Large intestine (tissue), 3 donors: ENCODE results near the gene TGFB3. TPM values are rescaled to one million over a fixed set of nuclear protein-coding genes. Genes with fewer than 3 reads are reported as not detected.
"Not testable (repeated sequence)": the region's sequence is repeated elsewhere in the genome, so short reads cannot be mapped to it uniquely, and the experiment has no call there.

ENCODE experiments used
- DNase-seq, 2 donors: peaks; one replicate each; pipeline versions ENCODE4 v3.0.0 to v3.0.0-alpha.2; 2013
- H3K27ac ChIP-seq: one replicate; pipeline ENCODE4 v1.5.1; 2013; ENCODE audit warnings: low read length
- H3K27me3 ChIP-seq: 2 replicates; pipeline ENCODE4 v1.6.1; 2013; ENCODE audit warnings: low read length; ENCODE audit not compliant: control insufficient read depth, insufficient read depth
- H3K36me3 ChIP-seq: 2 replicates; pipeline ENCODE4 v1.6.1; 2013; ENCODE audit warnings: low read length; ENCODE audit not compliant: control insufficient read depth, insufficient read depth
- H3K4me1 ChIP-seq: one replicate; pipeline ENCODE4 v1.6.1; 2013; ENCODE audit warnings: low read length; ENCODE audit not compliant: control insufficient read depth, insufficient read depth
- H3K4me3 ChIP-seq: one replicate; pipeline ENCODE4 v1.5.1; 2013; ENCODE audit warnings: low read length
- H3K9me3 ChIP-seq: one replicate; pipeline ENCODE4 v1.6.1; 2013; ENCODE audit warnings: mild to moderate bottlenecking, low read depth, low read length, moderate library complexity; ENCODE audit not compliant: control insufficient read depth
- WGBS: methylation state at CpG from one replicate; pipeline ENCODE4 v1.1.5; 2013; ENCODE audit warnings: low lambda C conversion rate; ENCODE audit not compliant: insufficient coverage; 5-methylcytosine and 5-hydroxymethylcytosine counted together
- polyA plus RNA-seq: library from polyadenylated mRNA; unstranded; fragments of 120-200 nt; gene quantifications from one replicate; pipeline ENCODE4 v1.2.1, GENCODE V29; 2013

TGFB3 gene
- polyA plus RNA-seq, 1 donor, result 21.1 TPM

GRCh38 chr14:75933712-75934296 is 48.0 kb downstream of the TGFB3 start:
- no peak for DNase-seq

GRCh38 chr14:75928690-75929181 is 53.1 kb downstream of the TGFB3 start:
- no CpG with 5 or more reads among the region's 5 CpGs for WGBS
- Histone ChIP-seq H3K27ac (no peak overlapping the region), H3K9me3 (no peaks in the 10 kb centered on the region), H3K36me3 (no peaks in the 10 kb centered on the region), H3K27me3 (no peaks in the 10 kb centered on the region), H3K4me1 (no peaks in the 10 kb centered on the region), H3K4me3 (no peak overlapping the region)
- peak in 1 of 2 donors; percentile 20 for DNase-seq

More at GRCh38 chr14:75933712-75934296, 48.0 kb downstream of the TGFB3 start:
- no CpG with 5 or more reads among the region's 2 CpGs for WGBS
- Histone ChIP-seq H3K36me3 (no peaks in the 10 kb centered on the region), H3K27ac (no peak overlapping the region), H3K4me1 (no peaks in the 10 kb centered on the region), H3K9me3 (no peaks in the 10 kb centered on the region), H3K4me3 (no peak overlapping the region), H3K27me3 (no peaks in the 10 kb centered on the region)

- no peak overlapping the region for H3K27ac ChIP-seq
- DNase-seq, result no peak
- no CpG with 5 or more reads among the region's 6 CpGs for WGBS
Observed at GRCh38 chr14:75927564-75928087, 54.2 kb downstream of the TGFB3 start.

GRCh38 chr14:75926431-75927115 is 55.2 kb downstream of the TGFB3 start:
- Histone ChIP-seq H3K4me1 (no peaks in the 10 kb centered on the region), H3K36me3 (no peaks in the 10 kb centered on the region), H3K27ac (no peak overlapping the region), H3K4me3 (no peak overlapping the region), H3K9me3 (no peaks in the 10 kb centered on the region), H3K27me3 (no peaks in the 10 kb centered on the region)
- 100% methylated on average over 1 of the region's 4 CpGs for WGBS
- no peak for DNase-seq

More at GRCh38 chr14:75927564-75928087, 54.2 kb downstream of the TGFB3 start:
- Histone ChIP-seq H3K9me3 (no peaks in the 10 kb centered on the region), H3K4me1 (no peaks in the 10 kb centered on the region), H3K4me3 (no peak overlapping the region), H3K36me3 (no peaks in the 10 kb centered on the region), H3K27me3 (no peaks in the 10 kb centered on the region)

- H3K27me3 ChIP-seq, H3K36me3 ChIP-seq, H3K4me3 ChIP-seq, H3K4me1 ChIP-seq, H3K27ac ChIP-seq, DNase-seq, H3K9me3 ChIP-seq: not testable (repeated sequence)
- WGBS, result no CpG with 5 or more reads among the region's 54 CpGs
Observed at GRCh38 chr14:75925141-75925840, 56.5 kb downstream of the TGFB3 start.

- H3K4me1 ChIP-seq, H3K9me3 ChIP-seq, H3K4me3 ChIP-seq, DNase-seq, H3K27me3 ChIP-seq, H3K36me3 ChIP-seq, H3K27ac ChIP-seq: not testable (repeated sequence)
- no CpG with 5 or more reads among the region's 4 CpGs for WGBS
Observed at GRCh38 chr14:75920421-75920820, 61.4 kb downstream of the TGFB3 start.

GRCh38 chr14:75917946-75918335 is 63.9 kb downstream of the TGFB3 start:
- H3K4me1 ChIP-seq, result peaks cover 3% of the 10 kb centered on the region
- no CpG with 5 or more reads among the region's 1 CpG for WGBS
- no peaks in the 10 kb centered on the region for H3K36me3 ChIP-seq
- DNase-seq, result no peak
- no peaks in the 10 kb centered on the region for H3K9me3 ChIP-seq
- no peaks in the 10 kb centered on the region for H3K27me3 ChIP-seq
- no peak overlapping the region for H3K4me3 ChIP-seq
- H3K27ac ChIP-seq, result no peak overlapping the region

GRCh38 chr14:75917322-75917945 is 64.4 kb downstream of the TGFB3 start:
- Histone ChIP-seq H3K9me3 (no peaks in the 10 kb centered on the region), H3K27me3 (no peaks in the 10 kb centered on the region), H3K4me1 (peaks cover 3% of the 10 kb centered on the region), H3K27ac (no peak overlapping the region), H3K4me3 (no peak overlapping the region), H3K36me3 (no peaks in the 10 kb centered on the region)
- DNase-seq, result no peak
- WGBS, result no CpG with 5 or more reads among the region's 10 CpGs

- Histone ChIP-seq H3K27me3 (no peaks in the 10 kb centered on the region), H3K4me3 (no peak overlapping the region), H3K4me1 (peaks cover 24% of the 10 kb centered on the region), H3K36me3 (no peaks in the 10 kb centered on the region), H3K27ac (peak overlapping the region; percentile 43), H3K9me3 (no peaks in the 10 kb centered on the region)
- peak; percentile 29 to 47 for DNase-seq
- WGBS, result 37% methylated on average over 2 of the region's 2 CpGs
Observed at GRCh38 chr14:75915045-75915444, 66.8 kb downstream of the TGFB3 start.

- H3K27me3 ChIP-seq, result no peaks in the 10 kb centered on the region
- DNase-seq, result peak; percentile 23 to 68
- peaks cover 28% of the 10 kb centered on the region for H3K4me1 ChIP-seq
- WGBS, result no CpG with 5 or more reads among the region's 2 CpGs
- H3K9me3 ChIP-seq, result no peaks in the 10 kb centered on the region
- H3K36me3 ChIP-seq, result peaks cover 2% of the 10 kb centered on the region
- peak overlapping the region; percentile 30 for H3K27ac ChIP-seq
- no peak overlapping the region for H3K4me3 ChIP-seq
Observed at GRCh38 chr14:75913183-75913582, 68.6 kb downstream of the TGFB3 start.
